SIG-M5 treated with dmso at 0.1 percent for 504 hours (cell line): ENCODE data around the gene PGLYRP4.
A peak's percentile ranks its signal among the peaks of the same experiment; 100 is the strongest.
"Not testable (repeated sequence)": the region's sequence is repeated elsewhere in the genome, so short reads cannot be mapped to it uniquely, and the experiment has no call there.

Experiments used
- DNase-seq: peaks from one replicate; lab custom pipeline; 2025; ENCODE audit not compliant: unreplicated experiment; lab: John Stamatoyannopoulos, UW

PGLYRP4 gene

DNA sequence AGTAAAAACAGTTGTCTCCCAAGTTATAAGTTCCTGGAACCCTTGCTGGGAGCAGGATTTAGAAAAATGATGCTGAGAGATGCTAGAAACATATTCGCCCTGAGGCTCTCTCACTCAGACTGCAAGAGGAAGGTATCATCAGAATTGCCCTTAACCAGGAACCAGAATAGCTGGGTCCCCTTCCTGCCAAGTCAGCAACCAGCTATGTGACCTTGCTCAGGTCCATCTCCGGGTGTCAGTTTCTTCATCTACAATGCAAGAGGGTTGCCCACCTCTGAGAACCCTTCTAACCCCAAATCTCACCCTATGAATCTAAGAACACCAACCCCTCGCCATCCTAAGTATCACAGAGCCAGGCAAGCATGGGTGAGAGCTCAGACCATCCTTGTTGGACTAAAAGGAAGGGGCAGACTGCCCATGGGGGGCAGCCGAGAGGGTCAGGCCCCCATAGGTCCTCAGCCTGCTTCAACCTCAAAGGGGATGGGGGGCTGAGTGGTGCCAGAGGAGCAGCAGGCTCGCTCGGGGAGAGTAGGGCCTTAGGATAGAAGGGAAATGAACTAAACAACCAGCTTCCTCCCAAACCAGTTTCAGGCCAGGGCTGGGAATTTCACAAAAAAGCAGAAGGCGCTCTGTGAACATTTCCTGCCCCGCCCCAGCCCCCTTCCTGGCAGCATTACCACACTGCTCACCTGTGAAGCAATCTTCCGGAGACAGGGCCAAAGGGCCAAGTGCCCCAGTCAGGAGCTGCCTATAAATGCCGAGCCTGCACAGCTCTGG lies 8.6 kb upstream of the PGLYRP4 start:
- DNase-seq, result peak; percentile 93

DNA sequence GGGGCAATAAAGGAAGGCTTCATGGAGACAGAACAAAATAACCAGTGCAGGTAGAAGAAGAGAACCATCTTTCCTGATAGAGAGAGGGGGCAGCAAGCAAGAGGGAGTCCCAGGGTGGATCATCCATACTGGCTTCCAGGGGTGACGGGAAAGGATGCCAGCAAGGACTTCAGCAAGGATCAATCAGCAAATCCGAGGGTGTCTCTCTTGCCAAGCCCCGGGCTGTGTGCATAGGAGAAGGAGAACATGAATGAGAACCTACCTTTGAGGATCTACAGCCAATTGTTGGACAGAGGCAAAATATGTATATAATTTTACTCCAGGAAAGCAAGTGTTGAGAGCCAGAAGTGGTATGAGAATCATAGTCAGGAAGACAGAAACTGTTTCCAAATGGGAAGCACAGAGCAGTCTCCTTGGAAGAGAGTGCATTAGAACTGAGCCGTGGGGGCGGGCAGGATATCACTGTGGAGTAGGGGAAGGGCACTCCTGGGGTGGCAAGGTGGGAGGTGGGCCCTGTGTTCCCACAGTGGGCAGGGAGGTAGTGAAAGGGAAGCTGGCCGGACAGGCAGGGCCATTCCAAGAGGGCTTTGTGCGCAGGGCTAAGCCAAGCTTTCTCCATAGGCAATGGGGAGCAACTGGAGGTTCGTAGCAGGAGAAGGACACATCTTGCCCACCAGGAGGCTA lies 7.9 kb upstream of the PGLYRP4 start:
- no peak for DNase-seq

DNA sequence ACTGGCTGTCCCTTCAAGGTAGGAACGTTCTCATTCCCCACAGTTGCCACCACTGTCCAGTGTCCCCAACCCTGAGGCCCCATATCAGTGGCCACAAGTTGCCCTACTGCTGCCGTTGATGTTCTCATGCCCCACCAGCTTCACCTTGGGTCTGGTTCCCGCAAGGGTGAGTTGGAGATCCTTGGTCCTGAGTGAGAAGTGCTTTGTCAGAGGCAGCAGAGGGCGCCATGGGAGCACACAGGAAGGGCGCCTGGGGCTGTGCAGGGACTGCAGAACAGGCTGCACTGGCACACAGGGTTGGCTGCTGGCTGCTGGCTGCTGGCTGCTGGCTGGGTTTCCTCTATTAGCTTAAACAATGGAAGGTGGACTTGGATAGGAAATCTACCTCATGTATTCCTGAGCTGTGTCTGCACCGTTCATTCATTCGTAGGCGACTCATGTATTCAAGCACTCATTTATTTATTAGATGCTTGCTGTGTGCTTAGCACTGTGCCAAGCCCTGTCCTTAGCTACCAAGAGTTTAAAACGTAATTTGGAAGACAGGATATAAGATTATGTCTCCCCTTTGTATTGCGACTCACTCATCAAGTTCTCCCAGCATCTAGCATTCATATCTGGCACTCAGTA lies 6.9 kb upstream of the PGLYRP4 start:
- peak; percentile 94 for DNase-seq

DNA sequence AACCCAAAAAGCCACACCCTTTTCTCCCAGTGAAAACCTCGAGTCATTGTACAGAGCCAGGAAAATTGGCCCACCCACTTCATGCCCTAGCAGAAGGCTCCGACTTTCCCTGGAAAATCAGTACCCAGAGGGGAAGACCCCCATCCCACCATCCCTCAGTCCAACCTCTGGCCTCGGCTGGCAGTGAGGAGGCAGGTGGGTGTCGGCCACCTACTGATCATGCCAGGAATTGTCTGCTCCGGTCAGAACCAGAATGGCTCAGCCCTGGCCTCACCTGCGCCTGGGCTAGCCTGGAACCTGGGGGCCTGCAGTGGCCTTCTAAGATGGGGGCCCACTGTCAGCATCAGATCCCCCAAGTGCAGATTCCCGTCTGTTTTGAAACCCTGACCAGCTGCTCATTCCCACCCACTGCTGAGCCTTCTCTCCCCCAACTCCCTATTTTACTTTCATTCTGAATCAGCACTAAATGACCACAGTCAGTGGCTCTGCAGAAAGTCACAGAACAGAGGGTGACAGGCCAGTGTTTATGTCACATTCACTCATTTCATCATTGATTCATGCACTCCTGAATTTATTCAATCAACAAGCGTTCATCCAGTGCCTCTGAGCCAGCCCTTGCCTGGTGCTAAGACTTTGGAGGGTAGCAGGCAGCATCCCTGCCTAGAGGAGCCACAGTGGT lies 6.0 kb upstream of the PGLYRP4 start:
- no peak for DNase-seq

DNA sequence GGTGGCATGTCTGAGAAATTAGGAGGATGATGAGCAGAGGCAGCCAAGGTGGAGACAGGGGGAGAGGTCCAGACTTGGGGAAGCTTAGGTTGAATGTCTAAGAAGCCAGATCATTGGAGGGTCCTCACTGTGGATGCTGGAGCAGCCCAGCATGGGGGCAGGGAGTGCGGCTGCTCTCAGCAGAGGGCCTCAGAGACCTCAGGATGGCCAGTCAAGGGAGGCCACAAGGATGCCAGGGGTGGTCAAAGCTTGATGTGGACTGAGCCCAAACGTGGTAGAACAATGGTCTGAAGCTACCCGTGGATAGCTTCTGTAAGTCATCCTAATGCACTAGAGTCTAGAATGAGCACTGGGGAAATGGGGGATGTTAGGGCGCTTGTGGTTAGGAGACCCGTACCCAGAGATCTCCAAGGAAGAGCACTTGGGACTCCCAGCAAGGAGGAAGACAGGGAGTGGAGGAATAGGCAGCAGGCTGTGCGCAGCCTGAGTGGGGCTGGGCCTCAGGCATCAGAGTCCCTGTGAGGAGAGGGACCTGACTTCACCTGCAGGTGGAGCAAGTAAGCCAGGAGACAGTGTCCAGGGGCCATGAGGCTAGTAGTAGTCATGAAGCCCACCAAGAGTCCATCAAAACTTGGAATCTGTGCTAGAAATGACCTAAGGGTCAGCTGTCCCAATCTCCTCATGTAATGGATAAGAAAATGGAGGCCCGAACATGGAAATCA lies 4.7 kb upstream of the PGLYRP4 start:
- DNase-seq, result no peak

DNA sequence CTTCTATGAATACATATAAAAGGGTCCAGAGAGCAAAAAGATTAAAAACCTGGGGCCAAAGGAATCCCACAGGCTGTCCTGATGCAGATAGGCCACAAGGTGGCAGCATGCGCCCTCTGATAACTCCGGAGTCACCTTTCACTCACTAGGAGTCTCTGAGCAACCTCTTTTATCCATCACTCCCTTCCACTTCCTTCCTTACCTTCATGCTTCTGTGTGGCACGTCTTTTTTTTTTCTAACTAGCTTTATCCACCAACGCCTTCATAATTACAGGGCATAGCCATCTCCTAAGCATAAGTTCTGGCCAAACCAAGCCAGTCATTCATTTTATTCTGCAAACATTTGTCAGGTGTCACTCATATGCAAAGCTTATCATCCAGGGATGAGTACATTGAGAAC lies 3.9 kb upstream of the PGLYRP4 start:
- peak; percentile 87 for DNase-seq

DNA sequence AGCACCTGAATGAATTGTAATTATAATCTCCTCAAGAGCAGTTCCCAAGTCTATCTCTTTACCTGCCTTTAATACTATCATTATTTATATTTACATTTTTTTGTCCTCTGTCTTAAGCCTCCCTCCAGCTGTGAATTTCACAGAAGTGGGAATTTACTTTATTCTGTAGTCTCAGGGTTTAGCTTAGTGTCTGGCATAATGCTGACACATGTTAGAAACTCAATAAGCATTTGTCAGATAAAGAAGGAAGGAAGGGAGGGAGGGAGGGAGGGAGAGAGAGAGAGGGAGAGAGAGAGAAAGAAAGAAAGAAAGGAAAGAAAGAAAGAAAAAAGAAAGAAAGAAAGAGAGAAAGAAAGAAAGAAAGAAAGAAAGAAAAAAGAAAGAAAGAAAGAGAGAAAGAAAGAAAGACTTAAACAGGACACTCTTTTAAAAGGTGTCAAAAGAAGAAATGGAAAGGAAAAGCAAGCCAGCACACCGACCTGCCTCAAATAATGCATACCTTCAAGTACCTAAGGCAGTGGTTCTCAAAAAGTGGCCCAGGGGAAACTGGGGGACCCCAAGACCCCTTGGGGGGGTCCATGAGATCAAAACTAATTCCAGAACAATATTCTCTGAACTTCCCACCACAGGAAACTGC lies 1.8 kb upstream of the PGLYRP4 start:
- no peak for DNase-seq

DNA sequence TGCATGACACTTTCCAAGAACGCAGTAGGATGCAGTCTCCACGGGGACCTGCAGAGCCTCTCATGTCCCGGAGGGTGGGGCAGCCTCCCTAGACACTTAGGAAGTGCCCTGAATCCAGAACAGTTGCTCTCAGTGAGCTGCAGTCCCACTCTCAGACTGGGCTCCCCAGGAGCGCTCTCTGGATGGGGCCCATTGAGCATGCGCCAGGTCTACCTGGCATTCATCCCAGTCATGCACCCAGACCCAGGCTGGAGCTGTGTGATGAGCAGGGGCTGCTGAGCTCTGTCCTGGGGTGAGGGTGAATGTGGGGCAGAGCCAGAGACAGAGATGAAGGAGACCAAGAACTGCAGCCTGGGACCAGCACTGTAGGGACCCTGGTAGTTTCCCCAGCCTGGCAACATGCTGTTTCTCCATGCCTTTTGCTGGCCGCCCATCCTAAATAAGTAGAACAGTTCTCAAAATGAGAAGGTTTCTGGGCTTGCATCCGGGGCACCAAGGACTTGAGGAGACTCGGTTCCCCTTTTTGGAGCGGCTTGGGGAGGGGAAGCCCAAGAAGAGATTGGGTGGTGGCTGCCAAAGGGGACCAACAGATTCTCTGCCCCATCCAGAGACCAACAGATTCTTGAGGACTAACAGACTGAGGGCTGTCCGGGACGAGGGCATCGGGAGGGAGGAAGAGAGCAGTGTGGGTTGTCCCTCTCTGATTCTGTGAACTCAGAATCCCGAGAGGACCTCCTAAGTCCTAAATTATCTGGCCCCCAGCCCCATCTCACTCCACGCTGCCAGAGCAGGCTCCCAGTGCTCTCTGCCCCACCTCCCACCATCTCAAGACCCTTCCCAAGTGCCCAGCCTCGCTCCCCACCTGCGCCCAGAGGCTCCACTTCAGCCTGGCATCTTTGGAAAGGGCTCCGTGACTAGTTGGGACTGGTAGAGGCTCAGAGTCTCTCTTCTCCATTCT lies 1.0 kb upstream of the PGLYRP4 start:
- DNase-seq, result peak; percentile 53

DNA sequence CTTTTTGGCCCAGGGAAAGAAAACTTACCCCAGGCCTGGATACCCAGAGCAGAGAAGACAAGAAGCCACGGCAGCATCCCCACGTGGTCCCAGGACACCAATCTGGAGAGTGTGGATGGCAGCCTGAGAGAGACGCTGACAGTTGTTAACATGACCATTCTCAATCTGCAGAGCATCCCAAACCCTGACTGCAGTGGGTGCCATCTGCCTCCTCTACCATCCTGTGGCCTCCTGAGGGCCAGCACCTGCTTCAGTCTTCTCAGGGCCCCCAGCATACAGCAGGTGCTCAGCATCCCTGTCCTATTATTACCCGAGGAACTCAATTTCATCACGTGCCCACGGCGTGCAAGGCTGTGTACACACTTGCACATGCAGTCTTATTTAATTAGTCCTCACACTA lies 785 bp downstream of the PGLYRP4 start:
- no peak for DNase-seq

DNA sequence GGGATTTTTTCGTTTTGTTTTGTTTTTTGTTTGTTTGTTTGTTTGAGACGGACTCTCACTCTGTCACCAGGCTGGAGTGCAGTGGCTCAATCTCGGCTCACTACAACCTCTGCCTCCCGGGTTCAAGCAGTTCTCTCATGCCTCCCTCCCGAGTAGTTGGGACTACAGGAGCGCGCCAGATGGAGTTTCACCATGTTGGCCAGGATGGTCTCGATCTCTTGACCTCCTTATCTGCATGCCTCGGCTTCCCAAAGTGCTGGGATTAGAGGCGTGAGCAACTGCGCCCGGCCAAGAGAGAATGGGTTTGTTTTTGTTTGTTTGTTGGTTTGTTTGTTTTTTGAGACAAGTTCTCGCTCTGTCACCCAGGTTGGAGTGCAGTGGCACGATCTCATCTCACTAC lies 1.6 kb downstream of the PGLYRP4 start:
- not testable (repeated sequence) for DNase-seq

DNA sequence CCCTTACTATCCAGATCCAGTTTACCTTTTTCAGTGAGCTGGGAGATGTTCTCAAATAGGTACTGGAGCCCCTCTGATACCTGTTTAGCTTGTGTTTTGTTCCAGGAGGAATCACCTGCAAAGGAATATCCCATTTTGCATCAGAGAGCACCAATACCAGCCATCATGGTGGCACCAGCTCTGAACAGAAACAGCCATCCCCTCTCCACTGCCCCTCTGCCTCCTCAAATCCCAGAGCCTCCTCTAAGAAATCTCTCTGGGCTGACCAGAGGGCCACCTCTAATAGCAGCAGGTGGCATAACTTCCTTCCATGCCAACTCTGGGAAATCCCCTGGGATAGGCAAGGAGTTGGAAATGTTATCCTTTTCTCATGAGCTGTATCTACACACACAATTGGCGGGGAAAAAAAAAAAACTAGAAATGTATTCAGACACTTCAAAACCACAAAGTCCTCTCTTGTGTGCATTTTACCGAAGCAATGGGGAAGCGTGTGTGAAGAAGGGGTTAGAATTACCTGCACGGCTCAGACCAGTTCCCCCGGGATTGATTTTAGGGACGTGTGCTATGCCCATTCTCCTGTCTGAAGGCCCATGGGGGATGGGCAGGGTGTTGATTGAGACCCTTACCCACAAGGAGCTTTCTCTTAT lies 2.4 kb downstream of the PGLYRP4 start:
- no peak for DNase-seq

DNA sequence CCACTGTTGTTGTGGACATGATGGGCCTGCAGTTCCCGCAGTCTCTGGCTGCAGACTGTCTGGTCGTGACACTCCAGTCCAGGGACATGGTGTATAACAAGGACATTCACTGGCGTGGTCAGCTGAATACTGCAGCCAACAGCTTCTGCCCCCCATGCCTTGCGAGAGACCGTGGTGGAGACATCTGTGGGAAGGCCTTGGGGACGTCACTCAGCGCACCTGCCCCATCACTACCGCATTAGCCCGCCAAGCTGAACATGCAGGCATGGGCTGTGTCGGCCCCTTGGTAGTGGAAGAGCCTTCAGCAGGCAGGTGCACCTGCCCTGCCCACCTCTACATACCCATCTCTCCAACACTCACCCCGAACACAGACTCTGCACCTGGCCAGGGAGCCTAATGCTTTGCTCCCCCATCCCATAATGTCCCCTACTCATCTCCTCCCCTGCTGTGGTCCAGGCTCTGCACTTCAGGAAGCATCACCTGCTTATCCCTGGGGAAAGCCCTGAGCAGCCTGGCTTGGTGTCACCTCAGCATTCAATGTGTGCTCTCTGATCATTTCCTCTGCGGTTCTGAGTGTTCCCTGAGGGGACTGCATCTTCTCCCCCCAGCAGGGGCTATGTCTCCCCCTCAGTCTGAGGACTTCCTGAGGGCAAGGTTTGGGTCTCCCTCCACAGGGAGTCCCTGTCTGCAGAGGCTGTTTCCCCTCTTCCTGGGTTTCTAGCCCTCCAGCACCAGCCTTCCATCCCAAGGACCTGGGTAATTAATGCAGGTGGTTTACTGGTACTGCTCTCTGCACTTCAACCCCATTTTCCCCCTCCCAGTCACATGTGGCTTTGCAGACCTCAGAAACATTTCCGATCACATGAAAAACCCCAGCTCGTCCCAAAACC lies 3.2 kb downstream of the PGLYRP4 start:
- no peak for DNase-seq

DNA sequence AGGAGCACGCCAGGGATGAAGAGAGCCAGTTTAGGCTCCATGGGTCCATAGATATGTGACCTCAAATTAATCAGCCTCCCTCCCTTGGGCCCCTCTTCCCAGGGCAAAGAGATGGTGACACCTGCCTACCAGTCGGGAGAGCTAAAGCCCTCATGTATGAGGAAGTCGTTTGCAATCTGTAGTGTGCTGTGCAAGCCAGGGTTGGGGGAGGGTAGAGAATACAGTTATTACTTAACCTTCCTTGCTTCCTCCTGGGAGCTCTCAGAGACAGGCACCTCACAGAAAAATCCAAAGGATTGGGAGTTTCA lies 4.0 kb downstream of the PGLYRP4 start:
- peak; percentile 96 for DNase-seq

DNA sequence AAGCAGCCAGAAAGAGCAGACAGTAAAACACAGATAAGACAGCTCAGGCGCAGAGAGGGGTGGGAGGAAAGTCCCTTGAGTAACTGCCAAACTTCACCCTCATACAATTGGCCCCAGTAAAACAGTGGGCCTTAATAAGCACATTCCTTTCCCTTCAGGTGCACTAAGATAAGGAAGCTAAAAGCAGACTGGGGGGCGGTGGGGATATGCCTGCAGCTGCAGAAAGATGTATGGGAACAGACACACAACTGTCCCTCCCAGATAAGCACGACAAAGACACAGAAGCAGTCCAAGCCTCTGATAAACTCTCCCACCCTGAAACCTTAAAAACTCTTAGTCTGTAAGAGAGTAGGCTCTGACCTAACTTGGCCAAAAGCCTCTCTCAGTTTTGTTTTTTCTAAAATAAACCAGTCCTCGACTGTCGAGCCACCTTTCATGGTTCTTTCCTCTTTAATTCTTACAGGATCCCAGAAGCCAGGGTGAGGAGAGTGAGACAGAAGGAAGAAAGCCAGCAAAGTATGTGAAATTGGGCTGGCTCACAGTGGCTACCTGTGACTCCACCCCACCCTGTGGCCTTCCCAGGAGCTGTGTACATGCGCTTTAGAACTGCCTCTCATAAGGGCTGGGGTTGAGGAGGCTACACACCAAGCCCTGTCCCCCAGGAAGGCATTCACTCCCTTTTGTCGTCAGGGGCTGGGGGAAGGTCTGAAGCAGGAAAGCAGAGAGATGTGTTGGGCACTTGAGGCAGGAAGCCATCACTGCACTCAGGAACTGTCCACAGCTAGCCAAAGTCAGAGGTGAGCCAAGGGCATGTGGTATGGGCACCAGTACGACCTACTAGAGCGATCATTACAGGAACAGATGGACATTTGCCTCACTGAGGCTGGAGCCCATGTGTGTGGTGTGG lies 4.6 kb downstream of the PGLYRP4 start:
- DNase-seq, result no peak

DNA sequence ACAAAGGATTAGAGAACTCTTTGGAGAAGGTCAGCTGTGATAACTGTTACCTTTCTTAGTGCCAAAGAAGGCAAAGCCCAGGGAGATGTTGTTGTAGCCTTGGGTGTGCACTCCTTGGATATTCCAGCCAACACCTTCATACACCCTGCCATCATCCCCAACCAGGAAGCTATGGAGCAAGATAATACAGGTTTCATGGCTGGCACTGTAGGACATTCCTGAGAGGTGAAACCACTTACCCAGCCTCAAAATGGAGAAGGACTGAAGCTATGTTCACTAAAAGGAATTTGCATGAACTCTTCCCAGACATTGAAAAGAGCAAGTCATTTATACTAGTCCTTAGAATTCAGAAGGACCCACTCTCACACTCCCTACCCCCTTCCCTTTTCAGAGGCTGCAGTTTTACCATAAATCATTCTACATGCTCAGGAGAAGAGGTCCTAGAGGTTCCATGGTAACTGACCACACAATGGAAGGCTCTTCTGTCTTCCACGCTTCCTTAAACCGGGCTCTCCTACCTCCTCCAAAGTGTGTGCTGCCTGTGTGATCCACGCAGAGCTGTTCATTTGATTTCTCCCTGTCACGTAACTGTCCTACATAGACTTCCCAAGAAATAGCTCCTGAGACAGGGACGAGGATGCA lies 5.5 kb downstream of the PGLYRP4 start:
- no peak for DNase-seq

DNA sequence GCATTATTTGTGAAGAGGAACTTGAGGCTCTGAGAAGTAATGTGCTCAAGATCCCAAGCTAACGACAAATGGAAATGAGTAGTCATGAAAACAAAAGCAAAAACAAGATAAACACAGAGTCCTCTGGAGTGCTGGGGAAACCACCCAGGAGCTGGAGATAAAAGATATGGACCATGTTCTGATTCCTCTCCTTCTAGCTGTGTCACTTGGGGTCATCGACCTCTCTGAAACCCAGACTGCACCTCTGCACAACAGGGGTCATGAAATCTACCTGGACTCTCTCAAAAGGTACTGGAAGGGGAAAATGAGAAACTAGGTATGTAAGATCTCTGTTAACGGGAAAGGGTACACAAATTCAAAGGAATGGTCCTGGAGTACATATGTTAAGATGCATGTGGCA lies 6.5 kb downstream of the PGLYRP4 start:
- no peak for DNase-seq
